ENCODE data around the gene WDR6. TPM values are rescaled to one million over a fixed set of nuclear protein-coding genes. Genes with fewer than 3 reads are reported as not detected.
A peak's percentile ranks its signal among the peaks of the same experiment; 100 is the strongest.
"Not testable (repeated sequence)": the region's sequence is repeated elsewhere in the genome, so short reads cannot be mapped to it uniquely, and the experiment has no call there.

Gene WDR6
- polyA plus RNA-seq, 5 donors, result 166 to 190 (median 180) TPM

- peak; percentile 88 for DNase-seq
Observed at GRCh38 chr3:48989796-48990635, 17.2 kb upstream of the WDR6 start, which contains the start of gene P4HTM. P4HTM (plus strand) TSS chr3:48990241; CDS start chr3:48990257, 16 bp downstream.

GRCh38 chr3:48990636-48991469 lies 16.3 kb upstream of the WDR6 start:
- DNase-seq, result no peak

- DNase-seq, result no peak
Observed at GRCh38 chr3:48991851-48992545, 15.2 kb upstream of the WDR6 start.

- DNase-seq, result no peak
Observed at GRCh38 chr3:48993834-48994233, 13.4 kb upstream of the WDR6 start.

GRCh38 chr3:48996640-48997039 lies 10.6 kb upstream of the WDR6 start:
- DNase-seq, result no peak

- DNase-seq, result no peak
Observed at GRCh38 chr3:48997102-48997635, 10.0 kb upstream of the WDR6 start.

- no peak for DNase-seq
Observed at GRCh38 chr3:48997714-48998637, 9.2 kb upstream of the WDR6 start.

- DNase-seq, result no peak
Observed at GRCh38 chr3:48999085-48999858, 7.9 kb upstream of the WDR6 start.

GRCh38 chr3:49001155-49001554 lies 6.0 kb upstream of the WDR6 start:
- no peak for DNase-seq

- no peak for DNase-seq
Observed at GRCh38 chr3:49004352-49005302, 2.6 kb upstream of the WDR6 start.

GRCh38 chr3:49005303-49005680 lies 1.9 kb upstream of the WDR6 start:
- DNase-seq, result no peak

GRCh38 chr3:49005998-49006397 lies 1.2 kb upstream of the WDR6 start:
- no peak for DNase-seq

- DNase-seq, result peak in 1 of 2 donors; percentile 38
Observed at GRCh38 chr3:49006408-49007067, 653 bp upstream of the WDR6 start.

- peak; percentile 79 for DNase-seq
Observed at GRCh38 chr3:49007771-49008528, 759 bp downstream of the WDR6 start.

GRCh38 chr3:49008627-49009026 lies 1.4 kb downstream of the WDR6 start:
- DNase-seq, result not testable (repeated sequence)

GRCh38 chr3:49009396-49009795 lies 2.2 kb downstream of the WDR6 start:
- no peak for DNase-seq

- no peak for DNase-seq
Observed at GRCh38 chr3:49012441-49013017, 5.3 kb downstream of the WDR6 start.
